Measurements from ENCODE around the gene CRB3. TPM values are rescaled to one million over a fixed set of nuclear protein-coding genes. Genes with fewer than 3 reads are reported as not detected.

The CRB3 gene
- total RNA-seq, 1 experiment from 2014 or later: 29.9 TPM

- H3K36me3 Mint-ChIP-seq: peaks cover 48% of the 10 kb centered on the region
- peaks cover 7% of the 10 kb centered on the region for H3K4me1 Mint-ChIP-seq
- ChIA-PET CTCF (interaction anchor here (0.6 to 1.1 kb wide), 4 partner anchors 22 to 1532 kb away, joined by 3 to 4 read pairs (median 4); partner anchors contain the start of gene GTF2F1), POLR2A (no interaction called here)
- no peaks in the 10 kb centered on the region for H3K27me3 Mint-ChIP-seq (ENCODE audit: low read depth)
- TF ChIP-seq FOXP4 (CRISPR knock-in tag; IDR thresholded peaks at IDR 0.05) (no peak), ARID4B (CRISPR knock-in tag; IDR thresholded peaks at IDR 0.05; ENCODE audit: borderline replicate concordance) (no peak), ZNF138 (CRISPR knock-in tag; conservative IDR thresholded peaks at IDR 0.05) (no peak), TEAD4 (CRISPR knock-in tag; IDR thresholded peaks at IDR 0.05) (no peak), ZSCAN18 (CRISPR knock-in tag; IDR thresholded peaks at IDR 0.05) (no peak), E2F5 (CRISPR knock-in tag; IDR thresholded peaks at IDR 0.05) (no peak), IRF1 (CRISPR knock-in tag; IDR thresholded peaks at IDR 0.05) (no peak), HMGA2 (CRISPR knock-in tag; IDR thresholded peaks at IDR 0.05) (no peak), PRRX2 (CRISPR knock-in tag; IDR thresholded peaks at IDR 0.05) (no peak), ZNF512 (CRISPR knock-in tag; IDR thresholded peaks at IDR 0.05; ENCODE audit: borderline replicate concordance) (no peak), JAZF1 (CRISPR knock-in tag; IDR thresholded peaks at IDR 0.05) (no peak), CREB1 (CRISPR knock-in tag; IDR thresholded peaks at IDR 0.05) (no peak), CDX4 (CRISPR knock-in tag; IDR thresholded peaks at IDR 0.05; ENCODE audit: borderline replicate concordance) (no peak), TP53 (CRISPR knock-in tag; IDR thresholded peaks at IDR 0.05) (no peak), SOX15 (CRISPR knock-in tag; IDR thresholded peaks at IDR 0.05) (no peak), ZMAT4 (CRISPR knock-in tag; IDR thresholded peaks at IDR 0.05) (no peak), PRDM15 (CRISPR knock-in tag; IDR thresholded peaks at IDR 0.05) (no peak)
- H3K27ac Mint-ChIP-seq: peak overlapping the region; percentile 86; the same call in 1 of the 2 replicates
- no peak for DNase-seq (ENCODE audit: low spot score)
- no peak overlapping the region for H3K4me3 Mint-ChIP-seq
- no peaks in the 10 kb centered on the region for H3K9me3 Mint-ChIP-seq
- no peak for ATAC-seq
Observed at GRCh38 chr19:6414793-6415590, 49.1 kb upstream of the CRB3 start.
